SU-DHL-6 (cell line): Measurements from ENCODE around the gene PIH1D1.

Experiments
- EZH2phosphoT487 ChIP-seq: fragments of 200-600 bp; sonication (generic), shearing (Covaris generic); conservative IDR thresholded peaks from 2 replicates; pipeline ENCODE4 v1.6.1; 2018; ENCODE audit warnings: mild to moderate bottlenecking, antibody characterized with exemption, low read length, moderate library complexity, mixed read lengths
- TF ChIP-seq, protein P1 (sequence below): fragments of 200-600 bp; sonication (generic); IDR thresholded peaks from one replicate; pipeline ENCODE4 v1.5.1; 2017; ENCODE audit warnings: antibody characterized with exemption, mild to moderate bottlenecking, low read length, moderate library complexity; ENCODE audit not compliant: insufficient read depth, poor library complexity, severe bottlenecking

DNA sequence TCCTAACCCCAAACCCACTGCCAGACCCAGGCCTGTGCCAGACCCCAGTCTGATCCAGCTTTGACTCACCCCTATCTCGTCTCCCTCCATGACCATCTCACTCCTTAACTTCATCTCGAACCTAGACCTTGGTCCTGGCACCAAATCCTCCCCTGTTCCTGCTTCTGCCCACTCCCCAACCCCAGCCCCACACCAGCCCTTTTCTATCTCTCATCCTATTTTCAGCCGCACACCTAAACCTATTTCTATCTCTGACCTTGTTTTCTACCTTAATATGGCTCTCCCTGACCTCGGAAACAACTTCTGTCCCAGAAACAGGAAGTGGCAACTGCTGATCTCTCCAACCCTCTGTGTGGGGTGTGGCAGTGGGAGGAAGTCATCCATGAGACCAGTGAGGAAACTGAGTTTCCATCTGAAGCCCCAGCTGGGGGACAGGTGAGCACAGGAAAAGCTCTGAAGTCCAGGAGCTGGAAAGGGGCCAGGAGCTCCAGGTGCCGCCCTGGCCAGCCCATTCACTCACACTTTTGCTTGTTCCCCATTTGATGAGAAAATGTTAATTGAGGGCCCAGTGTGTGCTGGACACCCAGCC, 42.1 kb downstream of the PIH1D1 start:
- TF ChIP-seq, protein P1, sequence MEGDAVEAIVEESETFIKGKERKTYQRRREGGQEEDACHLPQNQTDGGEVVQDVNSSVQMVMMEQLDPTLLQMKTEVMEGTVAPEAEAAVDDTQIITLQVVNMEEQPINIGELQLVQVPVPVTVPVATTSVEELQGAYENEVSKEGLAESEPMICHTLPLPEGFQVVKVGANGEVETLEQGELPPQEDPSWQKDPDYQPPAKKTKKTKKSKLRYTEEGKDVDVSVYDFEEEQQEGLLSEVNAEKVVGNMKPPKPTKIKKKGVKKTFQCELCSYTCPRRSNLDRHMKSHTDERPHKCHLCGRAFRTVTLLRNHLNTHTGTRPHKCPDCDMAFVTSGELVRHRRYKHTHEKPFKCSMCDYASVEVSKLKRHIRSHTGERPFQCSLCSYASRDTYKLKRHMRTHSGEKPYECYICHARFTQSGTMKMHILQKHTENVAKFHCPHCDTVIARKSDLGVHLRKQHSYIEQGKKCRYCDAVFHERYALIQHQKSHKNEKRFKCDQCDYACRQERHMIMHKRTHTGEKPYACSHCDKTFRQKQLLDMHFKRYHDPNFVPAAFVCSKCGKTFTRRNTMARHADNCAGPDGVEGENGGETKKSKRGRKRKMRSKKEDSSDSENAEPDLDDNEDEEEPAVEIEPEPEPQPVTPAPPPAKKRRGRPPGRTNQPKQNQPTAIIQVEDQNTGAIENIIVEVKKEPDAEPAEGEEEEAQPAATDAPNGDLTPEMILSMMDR = no peak
- no peak for TF ChIP-seq EZH2phosphoT487
